Adrenal gland (tissue), 5 donors: ENCODE results near the gene ANXA7.

ENCODE experiments used
- CTCF ChIP-seq, 6 experiments: fragments of 450-650 bp in 4 of 6; fragments of 200-600 bp in 2 of 6; sonication (generic) in 1 of 6; IDR thresholded peaks; 1 replicate in 5 of 6; 2 replicates in 1 of 6; pipeline versions ENCODE4 v1.5.1 to v1.8.0; 2016 to 2021; ENCODE audit warnings: antibody characterized with exemption in 6 of 6, mild to moderate bottlenecking in 2 of 6, moderate library complexity in 1 of 6
- POLR2A ChIP-seq, 2 donors: fragments of 450-650 bp; IDR thresholded peaks; one replicate each; pipeline ENCODE4 v1.6.1; 2017; ENCODE audit warnings: antibody characterized with exemption in 2 of 2, mild to moderate bottlenecking in 2 of 2, moderate library complexity in 1 of 2
- donor health status: DM: no; HTN: no; CAD: no.

GRCh38 chr10:73379064-73379748, 34.7 kb downstream of the ANXA7 start:
- no peak for TF ChIP-seq CTCF (IDR thresholded peaks at IDR 0.05)
- no peak for TF ChIP-seq POLR2A (IDR thresholded peaks at IDR 0.05)
